WTC11 (cell line): Measurements from ENCODE around the gene GALNT2. TPM values are rescaled to one million over a fixed set of nuclear protein-coding genes. Genes with fewer than 3 reads are reported as not detected.
A peak's percentile ranks its signal among the peaks of the same experiment; 100 is the strongest.

Experiments used
- ATAC-seq: fragments of 200-7000 bp; cut with Tn5 transposase; 2 replicates; pipeline ENCODE4 v1.10.0; 2021; ENCODE audit warnings: mild to moderate bottlenecking, moderate library complexity
- CTCF ChIA-PET: fragments of 300-600 bp; sonication (Branson Sonifier 250); formaldehyde crosslinking; loops from one replicate; lab custom pipeline; 2021; ENCODE audit warnings: antibody characterized with exemption; lab: Charles Lee
- POLR2A ChIA-PET: fragments of 350-600 bp; sonication (Branson Sonifier 250); formaldehyde crosslinking; loops from one replicate; lab custom pipeline; 2021; ENCODE audit warnings: antibody characterized with exemption; lab: Charles Lee
- DNase-seq: peaks from one replicate; pipeline ENCODE4 v3.0.0; 2021; ENCODE audit warnings: low spot score
- H3K27ac Mint-ChIP-seq: 2 replicates; pipeline ENCODE4 v1.8.0; 2021; ENCODE audit warnings: mixed read lengths
- H3K27me3 Mint-ChIP-seq: 2 replicates; pipeline ENCODE4 v1.8.0; 2021; ENCODE audit warnings: low read depth, mild to moderate bottlenecking, moderate library complexity, mixed read lengths
- H3K36me3 Mint-ChIP-seq: 2 replicates; pipeline ENCODE4 v1.8.0; 2021; ENCODE audit warnings: mixed read lengths
- H3K4me1 Mint-ChIP-seq: 2 replicates; pipeline ENCODE4 v1.8.0; 2022; ENCODE audit warnings: mixed read lengths
- H3K4me3 Mint-ChIP-seq: 2 replicates; pipeline ENCODE4 v1.8.0; 2021; ENCODE audit warnings: mild to moderate bottlenecking, moderate library complexity, mixed read lengths
- H3K9me3 Mint-ChIP-seq: 2 replicates; pipeline ENCODE4 v1.8.0; 2021; ENCODE audit warnings: mixed read lengths
- ATF2 ChIP-seq: sonication (generic); formaldehyde crosslinking; IDR thresholded peaks from 2 replicates; pipeline ENCODE4 v1.8.1; 2022; ENCODE audit warnings: low read depth, missing genetic modification reagents, borderline replicate concordance
- CBFB ChIP-seq: sonication (generic); formaldehyde crosslinking; IDR thresholded peaks from 2 replicates; pipeline ENCODE4 v1.8.1; 2022; ENCODE audit warnings: mild to moderate bottlenecking, low read depth, missing genetic modification reagents
- ELF4 ChIP-seq: sonication (generic); formaldehyde crosslinking; IDR thresholded peaks from 2 replicates; pipeline ENCODE4 v1.8.1; 2022; ENCODE audit warnings: low read depth, mild to moderate bottlenecking, moderate library complexity, missing genetic modification reagents
- EMX1 ChIP-seq: fragments of 250-450 bp; sonication (Bioruptor Pico); IDR thresholded peaks from 2 replicates; pipeline ENCODE4 v1.8.0; 2021; ENCODE audit warnings: mild to moderate bottlenecking
- ERG ChIP-seq: fragments of 250-450 bp; sonication (Bioruptor Pico); IDR thresholded peaks from 2 replicates; pipeline ENCODE4 v1.8.0; 2021; ENCODE audit warnings: mild to moderate bottlenecking
- FOXK1 ChIP-seq: sonication (generic); formaldehyde crosslinking; IDR thresholded peaks from 2 replicates; pipeline ENCODE4 v1.8.0; 2022; ENCODE audit warnings: mild to moderate bottlenecking, moderate library complexity, missing genetic modification reagents
- FOXP4 ChIP-seq: sonication (generic); formaldehyde crosslinking; IDR thresholded peaks from 2 replicates; pipeline ENCODE4 v1.8.0; 2022; ENCODE audit warnings: mild to moderate bottlenecking, missing genetic modification reagents
- GTF2I ChIP-seq: fragments of 250-450 bp; sonication (Bioruptor Pico); conservative IDR thresholded peaks from 2 replicates; pipeline ENCODE4 v1.4.0; 2021; ENCODE audit warnings: mild to moderate bottlenecking
- IRF2 ChIP-seq: sonication (generic); formaldehyde crosslinking; IDR thresholded peaks from 2 replicates; pipeline ENCODE4 v1.8.0; 2022; ENCODE audit warnings: low read depth, missing genetic modification reagents, borderline replicate concordance
- MYBL2 ChIP-seq: sonication (generic); formaldehyde crosslinking; IDR thresholded peaks from 2 replicates; pipeline ENCODE4 v1.8.1; 2023; ENCODE audit warnings: mild to moderate bottlenecking, moderate library complexity, missing genetic modification reagents
- NFATC4 ChIP-seq: fragments of 250-450 bp; sonication (Bioruptor Pico); IDR thresholded peaks from 2 replicates; pipeline ENCODE4 v1.9.0; 2021; ENCODE audit warnings: mild to moderate bottlenecking
- RORB ChIP-seq: fragments of 250-450 bp; sonication (Bioruptor Pico); IDR thresholded peaks from 2 replicates; pipeline ENCODE4 v1.9.0; 2021; ENCODE audit warnings: mild to moderate bottlenecking
- SMAD4 ChIP-seq: sonication (generic); formaldehyde crosslinking; IDR thresholded peaks from 2 replicates; pipeline ENCODE4 v1.8.0; 2022; ENCODE audit warnings: mild to moderate bottlenecking, missing genetic modification reagents
- SOX15 ChIP-seq: fragments of 250-450 bp; sonication (Bioruptor Pico); IDR thresholded peaks from 2 replicates; pipeline ENCODE4 v1.9.0; 2021; ENCODE audit warnings: mild to moderate bottlenecking
- ZNF138 ChIP-seq: sonication (generic); formaldehyde crosslinking; conservative IDR thresholded peaks from 2 replicates; pipeline ENCODE4 v1.8.1; 2022; ENCODE audit warnings: mild to moderate bottlenecking, moderate library complexity, missing genetic modification reagents
- ZNF423 ChIP-seq: fragments of 250-450 bp; sonication (Bioruptor Pico); IDR thresholded peaks from 2 replicates; pipeline ENCODE4 v2.1.2; 2022; ENCODE audit warnings: mild to moderate bottlenecking, moderate library complexity
- ZNF532 ChIP-seq: fragments of 250-450 bp; sonication (Bioruptor Pico); IDR thresholded peaks from 2 replicates; pipeline ENCODE4 v1.9.0; 2021; ENCODE audit warnings: mild to moderate bottlenecking, borderline replicate concordance
- total RNA-seq: library from RNA; stranded (reverse); gene quantifications from 3 replicates; pipeline ENCODE4 v1.2.3, GENCODE V29; 2021

GALNT2 gene
- total RNA-seq, 1 experiment from 2014 or later, result 74.8 TPM

- TF ChIP-seq SOX15 (CRISPR knock-in tag), result no peak
- no peak for TF ChIP-seq ERG (CRISPR knock-in tag)
- no peak for TF ChIP-seq FOXK1 (CRISPR knock-in tag)
Observed at GRCh38 chr1:230058626-230059025, 8.4 kb upstream of the GALNT2 start (continued).

- ChIA-PET POLR2A (no interaction called here), CTCF (no interaction called here)
- ATAC-seq, result no peak
- no peak overlapping the region for H3K4me3 Mint-ChIP-seq
- H3K27ac Mint-ChIP-seq, result no peak overlapping the region
- peaks cover 12% of the 10 kb centered on the region for H3K36me3 Mint-ChIP-seq
- TF ChIP-seq ATF2 (no peak), MYBL2 (CRISPR knock-in tag) (no peak), FOXP4 (no peak), NFATC4 (CRISPR knock-in tag) (no peak), CBFB (no peak), EMX1 (CRISPR knock-in tag) (no peak), IRF2 (CRISPR knock-in tag) (no peak)
- no peak for DNase-seq
- peaks cover 27% of the 10 kb centered on the region for H3K9me3 Mint-ChIP-seq
- H3K27me3 Mint-ChIP-seq, result no peaks in the 10 kb centered on the region; the same call in 1 of the 2 replicates
- H3K4me1 Mint-ChIP-seq, result peaks cover 16% of the 10 kb centered on the region
Observed at GRCh38 chr1:230061801-230062200, 5.2 kb upstream of the GALNT2 start.

GRCh38 chr1:230062521-230062920, 4.5 kb upstream of the GALNT2 start:
- TF ChIP-seq GTF2I (CRISPR knock-in tag), result peak; percentile 8; the same call in 1 of the 2 replicates
- no peak for TF ChIP-seq ZNF138 (CRISPR knock-in tag)
- no peak for TF ChIP-seq ZNF532 (CRISPR knock-in tag)
- no peak for TF ChIP-seq ELF4 (CRISPR knock-in tag)
- TF ChIP-seq SMAD4, result no peak
- no peak for TF ChIP-seq RORB
- no peak for TF ChIP-seq ZNF423 (CRISPR knock-in tag)
- Mint-ChIP-seq H3K4me3 (no peak overlapping the region), H3K9me3 (peaks cover 27% of the 10 kb centered on the region), H3K27me3 (no peaks in the 10 kb centered on the region; the same call in 1 of the 2 replicates), H3K27ac (no peak overlapping the region), H3K4me1 (peaks cover 12% of the 10 kb centered on the region), H3K36me3 (peaks cover 12% of the 10 kb centered on the region)
- ChIA-PET POLR2A (no interaction called here), CTCF (no interaction called here)
- ATAC-seq (no peak), DNase-seq (no peak)
